OCI-LY7 (cell line): ENCODE results near the gene KIF4B. TPM values are rescaled to one million over a fixed set of nuclear protein-coding genes. Genes with fewer than 3 reads are reported as not detected.

Source experiments
- Bru-seq: library from RNA; stranded (reverse); fragments of 400-500 nt; gene quantifications from one replicate; lab custom pipeline; 2021; lab: Mats Ljungman, UMichigan
- BruChase-seq, 2 experiments: library from RNA; stranded (reverse); fragments of 400-500 nt; gene quantifications; one replicate each; lab custom pipeline; 2021; lab: Mats Ljungman, UMichigan
- BruUV-seq: library from RNA; stranded (reverse); fragments of 400-500 nt; replicated peaks from 2 replicates; lab custom pipeline; 2021; lab: Mats Ljungman, UMichigan
- CTCF ChIA-PET: fragments of 300-600 bp; sonication (Branson Sonifier 250); formaldehyde crosslinking; loops from one replicate; lab custom pipeline; 2022; ENCODE audit warnings: antibody characterized with exemption; ENCODE audit not compliant: unreplicated experiment; lab: Charles Lee
- POLR2A ChIA-PET: fragments of 300-600 bp; sonication (Branson Sonifier 250); formaldehyde crosslinking; loops from one replicate; lab custom pipeline; 2022; ENCODE audit warnings: antibody characterized with exemption; lab: Charles Lee
- DNase-seq: peaks from one replicate; pipeline ENCODE4 v3.0.0-alpha.2; 2015; ENCODE audit warnings: low spot score
- H2AFZ ChIP-seq: fragments of 200-600 bp; sonication (generic), shearing (Covaris generic); 2 replicates; pipeline ENCODE4 v1.6.1; 2014; ENCODE audit warnings: mild to moderate bottlenecking, antibody characterized with exemption, low read length, moderate library complexity
- H3K27ac ChIP-seq: fragments of 200-600 bp; sonication (generic); 2 replicates; pipeline ENCODE4 v1.5.1; 2014; ENCODE audit warnings: mixed run types, low read depth, mild to moderate bottlenecking, moderate library complexity, low read length, inconsistent platforms; ENCODE audit not compliant: poor library complexity, severe bottlenecking
- H3K36me3 ChIP-seq: fragments of 200-600 bp; sonication (generic); 2 replicates; pipeline ENCODE4 v1.6.1; 2014; ENCODE audit warnings: mild to moderate bottlenecking, antibody characterized with exemption, low read length, moderate library complexity, mixed read lengths; ENCODE audit not compliant: insufficient read depth
- H3K4me1 ChIP-seq: fragments of 200-600 bp; sonication (generic); 2 replicates; pipeline ENCODE4 v1.5.1; 2014; ENCODE audit warnings: mild to moderate bottlenecking, low read length; ENCODE audit not compliant: insufficient read depth, poor library complexity, severe bottlenecking
- H3K4me2 ChIP-seq: fragments of 200-600 bp; sonication (generic); 2 replicates; pipeline ENCODE4 v1.6.1; 2014; ENCODE audit warnings: mild to moderate bottlenecking, low read length
- H3K4me3 ChIP-seq: fragments of 200-600 bp; sonication (generic); 2 replicates; pipeline ENCODE4 v1.5.1; 2014; ENCODE audit warnings: mild to moderate bottlenecking, low read depth, low read length; ENCODE audit not compliant: poor library complexity, severe bottlenecking
- H3K79me2 ChIP-seq: fragments of 200-600 bp; sonication (generic); 2 replicates; pipeline ENCODE4 v1.6.1; 2016; ENCODE audit warnings: low read depth, mild to moderate bottlenecking, low read length, moderate library complexity, mixed read lengths; ENCODE audit not compliant: insufficient read depth
- H3K9me2 ChIP-seq: fragments of 200-600 bp; sonication (generic); 2 replicates; pipeline ENCODE4 v1.6.1; 2016; ENCODE audit warnings: mild to moderate bottlenecking, low read length, mixed read lengths; ENCODE audit not compliant: insufficient read depth
- H3K9me3 ChIP-seq: fragments of 200-600 bp; sonication (generic); 2 replicates; pipeline ENCODE4 v1.6.1; 2014; ENCODE audit warnings: mild to moderate bottlenecking, mixed run types, low read length, mixed read lengths
- H4K20me1 ChIP-seq: fragments of 200-600 bp; sonication (generic); 2 replicates; pipeline ENCODE4 v1.6.1; 2014; ENCODE audit warnings: mild to moderate bottlenecking, antibody characterized with exemption, low read length, moderate library complexity, mixed read lengths; ENCODE audit not compliant: insufficient read depth
- CTCF ChIP-seq: fragments of 200-600 bp; sonication (generic); conservative IDR thresholded peaks from 2 replicates; pipeline ENCODE4 v1.5.1; 2014; ENCODE audit warnings: mild to moderate bottlenecking, antibody characterized with exemption, low read length, moderate library complexity, mixed read lengths
- EZH2phosphoT487 ChIP-seq: fragments of 200-600 bp; sonication (generic); IDR thresholded peaks from 2 replicates; pipeline ENCODE4 v1.6.1; 2018; ENCODE audit warnings: low read depth, borderline replicate concordance, mild to moderate bottlenecking, mixed run types, antibody characterized with exemption, low read length, moderate library complexity, mixed read lengths
- intact Hi-C: fragments of 100-400 bp; cut with micrococcal nuclease; formaldehyde crosslinking; loops from one replicate; pipeline ENCODE4 v1.10.0; 2022; ENCODE audit not compliant: unreplicated experiment
- long read RNA-seq: library from polyadenylated mRNA; stranded (forward); transcript quantifications from one replicate; pipeline ENCODE4 v2.0.0, GENCODE V29; 2022
- total RNA-seq, 2 experiments: library from RNA; depleted of rRNA in 1 of 2; stranded (reverse); fragments of >200 nt in 1 of 2; shearing (Covaris generic) in 1 of 2; gene quantifications; 2 replicates each; pipeline ENCODE4 v1.2.3, GENCODE V29; 2014 to 2022

KIF4B gene
- total RNA-seq (2014; rRNA removed; shearing (Covaris generic)) = not detected in 2 replicates
- total RNA-seq (2022) = not detected in 2 replicates
- percentile 18 among the genes with signal in this experiment for Bru-seq, nascent RNA
- BruChase-seq, experiment 1, labeled RNA remaining after a 6-hour chase = not detected
- percentile 25 among the genes with signal in this experiment for BruChase-seq, experiment 2, labeled RNA remaining after a 2-hour chase
- long read RNA-seq = 0 reads

- no peaks in the 10 kb centered on the region for H4K20me1 ChIP-seq
- H3K4me1 ChIP-seq = no peaks in the 10 kb centered on the region
- H3K36me3 ChIP-seq = no peaks in the 10 kb centered on the region
- BruUV-seq = no TSS peak
- ChIA-PET CTCF (no interaction called here), POLR2A (no interaction called here)
- DNase-seq = no peak
- no peak within 1 kb of the TSS for H2AFZ ChIP-seq
- no peaks in the 10 kb centered on the region for H3K9me2 ChIP-seq
- TF ChIP-seq CTCF (no peak), EZH2phosphoT487 (no peak)
- no peaks in the 10 kb centered on the region for H3K79me2 ChIP-seq
- intact Hi-C loops = no loop called here
- H3K4me2 ChIP-seq = no peak within 1 kb of the TSS
- H3K9me3 ChIP-seq = no peaks in the 10 kb centered on the region
- H3K27ac ChIP-seq = no peak within 1 kb of the TSS
- H3K4me3 ChIP-seq = no peak within 1 kb of the TSS
Observed at GRCh38 chr5:155013526-155013925, at the start of gene KIF4B. KIF4B (plus strand) TSS chr5:155013755; CDS start chr5:155013860, 105 bp downstream.

DNA sequence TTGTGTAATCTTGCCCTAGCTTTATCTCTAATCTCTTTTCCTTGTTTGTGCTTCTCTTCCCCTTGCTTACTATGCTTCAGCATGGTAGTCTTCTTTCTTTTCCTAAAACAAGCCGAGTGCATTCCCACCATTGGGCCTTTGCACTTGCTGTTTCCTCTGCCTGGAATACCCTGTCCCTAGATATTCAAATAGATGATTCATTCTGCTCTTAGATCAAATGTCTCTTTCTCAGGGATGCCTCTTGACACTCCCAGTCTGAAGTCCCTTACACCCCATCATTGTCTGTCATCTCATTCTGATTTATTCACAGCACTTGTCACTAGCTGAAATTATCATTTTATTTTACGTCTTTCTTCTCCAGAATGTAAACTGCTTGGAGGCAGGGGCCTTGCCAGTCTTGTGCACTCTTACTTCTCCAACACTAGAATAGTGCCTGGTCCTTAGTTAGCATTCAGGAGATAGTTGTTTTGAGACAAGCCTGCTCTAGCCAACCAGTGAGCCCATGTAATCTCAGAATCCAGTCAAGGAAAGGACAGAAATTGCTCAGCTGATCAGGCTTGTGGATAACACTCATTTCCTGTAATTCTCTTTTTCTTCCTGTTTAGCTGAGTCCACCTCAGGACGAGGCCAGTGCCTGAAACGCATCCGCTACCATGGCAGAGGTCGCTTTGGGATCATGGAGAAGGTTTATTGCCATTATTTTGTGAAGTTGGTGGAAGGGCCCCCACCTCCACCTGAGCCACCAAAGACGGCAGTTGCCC lies 47.3 kb upstream of the KIF4B start:
- Histone ChIP-seq H3K79me2 (no peaks in the 10 kb centered on the region), H2AFZ (no peak overlapping the region), H3K9me3 (no peaks in the 10 kb centered on the region), H3K36me3 (peaks cover 93% of the 10 kb centered on the region), H3K9me2 (no peaks in the 10 kb centered on the region), H3K4me2 (no peak overlapping the region), H3K4me3 (no peak overlapping the region), H3K27ac (no peak overlapping the region), H3K4me1 (no peaks in the 10 kb centered on the region), H4K20me1 (no peaks in the 10 kb centered on the region)
- no peak for TF ChIP-seq EZH2phosphoT487
- TF ChIP-seq CTCF = no peak
- no TSS peak for BruUV-seq
- intact Hi-C loops = no loop called here
- DNase-seq = no peak
- ChIA-PET CTCF (no interaction called here), POLR2A (no interaction called here)

- peaks cover 87% of the 10 kb centered on the region for H3K36me3 ChIP-seq
- POLR2A ChIA-PET = no interaction called here
- no peak overlapping the region for H3K4me3 ChIP-seq
- no peak overlapping the region for H2AFZ ChIP-seq
- TF ChIP-seq EZH2phosphoT487 (no peak), CTCF (no peak)
- no peaks in the 10 kb centered on the region for H3K4me1 ChIP-seq
- CTCF ChIA-PET = no interaction called here
- H3K27ac ChIP-seq = no peak overlapping the region
- H3K79me2 ChIP-seq = no peaks in the 10 kb centered on the region
- intact Hi-C loops = no loop called here
- H4K20me1 ChIP-seq = no peaks in the 10 kb centered on the region
- no peaks in the 10 kb centered on the region for H3K9me2 ChIP-seq
- H3K9me3 ChIP-seq = no peaks in the 10 kb centered on the region
- no peak for DNase-seq
- no TSS peak for BruUV-seq
- no peak overlapping the region for H3K4me2 ChIP-seq
Observed at GRCh38 chr5:154966874-154967273, 46.7 kb upstream of the KIF4B start.
